ENCODE measurements around the gene GRK5.

GRK5 gene

GRCh38 chr10:119250641-119251314 lies 43.4 kb downstream of the GRK5 start:
- Histone ChIP-seq H3K9me3 (ENCODE audit: control insufficient read depth, insufficient read depth, low read length) (no peaks in the 10 kb centered on the region), H3K9me2 (replicated peaks; ENCODE audit: control insufficient read depth, low read length) (no peaks in the 10 kb centered on the region), H3F3A (ENCODE audit: control insufficient read depth, insufficient read depth) (no peaks in the 10 kb centered on the region), H3K4me2 (ENCODE audit: low read length) (no peak overlapping the region), H3K27ac (ENCODE audit: low read depth, low read length) (no peak overlapping the region), H3K79me2 (ENCODE audit: control insufficient read depth, low read length) (no peaks in the 10 kb centered on the region), H3K27me3 (ENCODE audit: control insufficient read depth, low read length) (no peaks in the 10 kb centered on the region), H3K36me3 (ENCODE audit: control insufficient read depth, low read length) (no peaks in the 10 kb centered on the region), H3K4me1 (ENCODE audit: control insufficient read depth, low read length) (no peaks in the 10 kb centered on the region), H3K4me3 (ENCODE audit: low read length) (no peak overlapping the region), H4K20me1 (ENCODE audit: control insufficient read depth, insufficient read depth, low read depth, low read length) (no peaks in the 10 kb centered on the region)
- no peak for TF ChIP-seq CTCF (IDR thresholded peaks at IDR 0.05; ENCODE audit: low read depth, low read length, poor library complexity, severe bottlenecking)
- TF ChIP-seq EZH2phosphoT487 (IDR thresholded peaks at IDR 0.05; ENCODE audit: borderline replicate concordance, low read length), result no peak

DNA sequence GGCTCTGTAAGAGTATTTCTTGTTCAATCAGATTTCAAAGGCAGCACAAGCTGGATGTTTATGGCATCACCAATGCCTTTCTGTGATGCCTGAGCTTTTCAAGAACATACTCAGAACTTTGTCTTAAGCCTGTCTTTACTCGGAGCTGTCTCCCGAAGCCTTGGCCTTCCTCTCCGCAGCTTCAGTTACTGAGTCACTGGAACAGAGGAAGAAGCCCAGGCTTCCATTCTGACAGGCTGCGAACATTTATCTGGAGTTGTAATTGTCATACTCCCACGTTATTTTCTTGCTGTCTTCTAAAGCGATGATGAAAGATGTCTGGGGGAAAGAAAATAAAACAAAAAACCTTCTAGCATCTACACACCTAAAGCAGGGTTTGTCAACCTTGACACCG lies 43.9 kb downstream of the GRK5 start:
- Histone ChIP-seq H3K4me2 (ENCODE audit: low read length) (no peak overlapping the region), H3K9me2 (replicated peaks; ENCODE audit: control insufficient read depth, low read length) (no peaks in the 10 kb centered on the region), H3K9me3 (ENCODE audit: control insufficient read depth, insufficient read depth, low read length) (no peaks in the 10 kb centered on the region), H3K36me3 (ENCODE audit: control insufficient read depth, low read length) (no peaks in the 10 kb centered on the region), H3F3A (ENCODE audit: control insufficient read depth, insufficient read depth) (no peaks in the 10 kb centered on the region), H3K4me3 (ENCODE audit: low read length) (no peak overlapping the region), H3K27me3 (ENCODE audit: control insufficient read depth, low read length) (no peaks in the 10 kb centered on the region), H3K79me2 (ENCODE audit: control insufficient read depth, low read length) (no peaks in the 10 kb centered on the region), H3K4me1 (ENCODE audit: control insufficient read depth, low read length) (no peaks in the 10 kb centered on the region), H3K27ac (ENCODE audit: low read depth, low read length) (no peak overlapping the region), H4K20me1 (ENCODE audit: control insufficient read depth, insufficient read depth, low read depth, low read length) (no peaks in the 10 kb centered on the region)
- TF ChIP-seq CTCF (IDR thresholded peaks at IDR 0.05; ENCODE audit: low read depth, low read length, poor library complexity, severe bottlenecking) (no peak), EZH2phosphoT487 (IDR thresholded peaks at IDR 0.05; ENCODE audit: borderline replicate concordance, low read length) (no peak)

- Histone ChIP-seq H3K27me3 (ENCODE audit: control insufficient read depth, low read length) (no peaks in the 10 kb centered on the region), H3K9me3 (ENCODE audit: control insufficient read depth, insufficient read depth, low read length) (no peaks in the 10 kb centered on the region), H3K4me1 (ENCODE audit: control insufficient read depth, low read length) (no peaks in the 10 kb centered on the region), H3K4me3 (ENCODE audit: low read length) (no peak overlapping the region), H4K20me1 (ENCODE audit: control insufficient read depth, insufficient read depth, low read depth, low read length) (no peaks in the 10 kb centered on the region), H3F3A (ENCODE audit: control insufficient read depth, insufficient read depth) (no peaks in the 10 kb centered on the region), H3K36me3 (ENCODE audit: control insufficient read depth, low read length) (no peaks in the 10 kb centered on the region), H3K4me2 (ENCODE audit: low read length) (no peak overlapping the region), H3K9me2 (replicated peaks; ENCODE audit: control insufficient read depth, low read length) (no peaks in the 10 kb centered on the region), H3K79me2 (ENCODE audit: control insufficient read depth, low read length) (no peaks in the 10 kb centered on the region), H3K27ac (ENCODE audit: low read depth, low read length) (no peak overlapping the region)
- TF ChIP-seq EZH2phosphoT487 (IDR thresholded peaks at IDR 0.05; ENCODE audit: borderline replicate concordance, low read length), result no peak
- TF ChIP-seq CTCF (IDR thresholded peaks at IDR 0.05; ENCODE audit: low read depth, low read length, poor library complexity, severe bottlenecking), result no peak
Observed at GRCh38 chr10:119252051-119252465, 44.7 kb downstream of the GRK5 start.
